ENCODE results near the gene CCDC188.

CCDC188 gene

GRCh38 chr22:20116376-20116950 is 34.4 kb downstream of the CCDC188 start:
- DNase-seq = no peak

GRCh38 chr22:20115691-20116375 is 35.0 kb downstream of the CCDC188 start, which contains the start of gene RANBP1:
Gene RANBP1 (plus strand): TSS chr22:20116104. CDS start chr22:20116185, 81 bp downstream.
- DNase-seq = no peak

- DNase-seq = no peak
Measured at GRCh38 chr22:20114506-20115475, 36.1 kb downstream of the CCDC188 start.

- no peak for DNase-seq
Measured at GRCh38 chr22:20113551-20114310, 37.1 kb downstream of the CCDC188 start.

GRCh38 chr22:20112623-20113511 is 38.0 kb downstream of the CCDC188 start:
- no peak for DNase-seq

- no peak for DNase-seq
Measured at GRCh38 chr22:20111689-20112622, 38.9 kb downstream of the CCDC188 start.

- no peak for DNase-seq
Measured at GRCh38 chr22:20111045-20111688, 39.7 kb downstream of the CCDC188 start.

- no peak for DNase-seq
Measured at GRCh38 chr22:20110359-20110985, 40.4 kb downstream of the CCDC188 start.

GRCh38 chr22:20109411-20110358 is 41.2 kb downstream of the CCDC188 start:
- no peak for DNase-seq

- DNase-seq = no peak
Measured at GRCh38 chr22:20108757-20109230, 42.1 kb downstream of the CCDC188 start.

- no peak for DNase-seq
Measured at GRCh38 chr22:20107951-20108756, 42.7 kb downstream of the CCDC188 start.

- no peak for DNase-seq
Measured at GRCh38 chr22:20107471-20107901, 43.4 kb downstream of the CCDC188 start.

GRCh38 chr22:20106849-20107237 is 44.0 kb downstream of the CCDC188 start:
- DNase-seq = no peak

GRCh38 chr22:20106205-20106848 is 44.5 kb downstream of the CCDC188 start:
- DNase-seq = no peak

GRCh38 chr22:20105456-20106204 is 45.2 kb downstream of the CCDC188 start:
- no peak for DNase-seq
